NB4 (cell line): ENCODE data around the gene CUX1.

Experiments used
- CTCF ChIP-seq: IDR thresholded peaks from one replicate; pipeline ENCODE4 v1.5.1; 2012; ENCODE audit warnings: low read depth, low read length
- MAX ChIP-seq: IDR thresholded peaks from 2 replicates; pipeline ENCODE4 v1.6.1; 2011; ENCODE audit warnings: low read depth, low read length
- POLR2A ChIP-seq: IDR thresholded peaks from 2 replicates; pipeline ENCODE4 v1.6.1; 2011; ENCODE audit warnings: mild to moderate bottlenecking; ENCODE audit not compliant: insufficient read length; ENCODE audit errors: extremely low read depth

- TF ChIP-seq CTCF (no peak), POLR2A (no peak), MAX (no peak)
Measured at GRCh38 chr7:101869901-101870290, 52.5 kb downstream of the CUX1 start.
